Measurements from ENCODE around the gene ST3GAL4.

DNA sequence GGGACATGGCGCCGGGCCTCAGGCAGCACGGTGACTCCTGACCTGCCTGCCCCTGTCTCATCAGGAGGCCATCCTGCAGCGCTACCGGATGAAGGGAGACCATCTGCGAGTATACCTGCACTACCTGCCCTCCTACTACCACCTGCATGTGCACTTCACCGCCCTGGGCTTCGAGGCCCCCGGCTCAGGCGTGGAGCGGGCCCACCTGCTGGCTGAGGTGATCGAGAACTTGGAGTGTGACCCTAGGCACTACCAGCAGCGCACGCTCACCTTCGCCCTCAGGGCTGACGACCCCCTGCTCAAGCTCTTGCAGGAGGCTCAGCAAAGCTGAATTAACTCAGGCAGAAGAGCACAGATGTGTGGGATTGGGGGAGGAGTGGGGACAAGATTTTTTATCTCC, 10.2 kb upstream of the ST3GAL4 start:
- TF ChIP-seq POLR2AphosphoS5 (IDR thresholded peaks at IDR 0.05): no peak
- no peak for TF ChIP-seq CTCF (IDR thresholded peaks at IDR 0.05)
